Fibroblast of mammary gland (primary cell): ENCODE measurements around the gene NR6A1.

Experiments
- DNase-seq: peaks from one replicate; pipeline ENCODE4 v3.0.0-alpha.2; 2010; ENCODE audit warnings: low read depth
- H3K4me3 ChIP-seq: 2 replicates; pipeline ENCODE4 v1.5.1; 2011; ENCODE audit warnings: low read depth, mild to moderate bottlenecking, low read length, moderate library complexity; ENCODE audit not compliant: control insufficient read depth
- TF ChIP-seq, protein P1 (sequence below): conservative IDR thresholded peaks from 2 replicates; pipeline ENCODE4 v1.5.1; 2011; ENCODE audit warnings: low read depth, low read length, inconsistent platforms; ENCODE audit not compliant: control insufficient read depth, insufficient read depth

The NR6A1 gene

GRCh38 chr9:124492818-124493217 lies 278.3 kb downstream of the NR6A1 start:
- TF ChIP-seq, protein P1, sequence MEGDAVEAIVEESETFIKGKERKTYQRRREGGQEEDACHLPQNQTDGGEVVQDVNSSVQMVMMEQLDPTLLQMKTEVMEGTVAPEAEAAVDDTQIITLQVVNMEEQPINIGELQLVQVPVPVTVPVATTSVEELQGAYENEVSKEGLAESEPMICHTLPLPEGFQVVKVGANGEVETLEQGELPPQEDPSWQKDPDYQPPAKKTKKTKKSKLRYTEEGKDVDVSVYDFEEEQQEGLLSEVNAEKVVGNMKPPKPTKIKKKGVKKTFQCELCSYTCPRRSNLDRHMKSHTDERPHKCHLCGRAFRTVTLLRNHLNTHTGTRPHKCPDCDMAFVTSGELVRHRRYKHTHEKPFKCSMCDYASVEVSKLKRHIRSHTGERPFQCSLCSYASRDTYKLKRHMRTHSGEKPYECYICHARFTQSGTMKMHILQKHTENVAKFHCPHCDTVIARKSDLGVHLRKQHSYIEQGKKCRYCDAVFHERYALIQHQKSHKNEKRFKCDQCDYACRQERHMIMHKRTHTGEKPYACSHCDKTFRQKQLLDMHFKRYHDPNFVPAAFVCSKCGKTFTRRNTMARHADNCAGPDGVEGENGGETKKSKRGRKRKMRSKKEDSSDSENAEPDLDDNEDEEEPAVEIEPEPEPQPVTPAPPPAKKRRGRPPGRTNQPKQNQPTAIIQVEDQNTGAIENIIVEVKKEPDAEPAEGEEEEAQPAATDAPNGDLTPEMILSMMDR, result no peak
- H3K4me3 ChIP-seq, result no peak overlapping the region
- DNase-seq, result no peak

- no peak for DNase-seq
- H3K4me3 ChIP-seq, result no peak overlapping the region
- TF ChIP-seq, protein P1, result no peak
These were observed 279.8 kb downstream of the NR6A1 start for GRCh38 chr9:124491049-124491975.

DNA sequence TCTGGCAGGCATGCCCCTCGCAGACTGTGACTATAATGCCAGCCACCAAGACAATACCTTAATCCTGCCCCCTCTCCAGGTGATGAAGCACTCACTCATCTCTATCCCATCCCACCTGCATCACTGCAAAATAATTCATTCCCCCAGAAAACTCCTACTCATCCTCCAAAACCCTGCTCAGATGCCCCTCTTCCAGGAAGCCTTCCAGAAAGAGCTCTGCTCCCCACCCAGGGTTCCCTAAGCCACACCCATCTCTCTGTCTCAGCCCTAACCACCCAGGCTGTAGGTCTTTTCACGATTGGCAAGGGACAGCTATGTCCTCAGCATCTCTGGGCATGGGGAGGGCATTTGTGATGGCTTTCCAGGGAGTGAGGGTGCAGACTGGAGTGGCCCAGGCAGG lies 281.1 kb downstream of the NR6A1 start:
- H3K4me3 ChIP-seq, result no peak overlapping the region
- no peak for DNase-seq
- TF ChIP-seq, protein P1, result no peak

DNA sequence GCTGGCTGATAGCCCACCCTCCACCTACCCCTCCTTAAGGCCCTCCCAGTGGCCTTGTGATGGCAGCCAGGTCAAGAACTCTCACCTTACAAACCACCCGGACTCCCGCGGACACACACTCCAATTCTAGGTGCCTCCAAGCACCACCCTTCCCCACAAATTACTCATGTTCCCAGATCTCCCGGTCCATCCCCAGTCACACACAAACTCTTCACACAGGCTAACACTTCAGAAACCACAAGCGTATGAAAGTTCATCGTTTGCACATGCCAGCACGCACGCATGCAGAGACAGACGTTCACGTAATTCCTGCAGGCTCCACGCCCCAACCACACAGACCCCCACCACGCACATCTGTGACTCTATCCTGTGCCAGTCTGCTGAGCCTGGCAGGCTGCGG lies 281.9 kb downstream of the NR6A1 start:
- H3K4me3 ChIP-seq, result no peak overlapping the region
- TF ChIP-seq, protein P1, result no peak
- DNase-seq, result no peak

DNA sequence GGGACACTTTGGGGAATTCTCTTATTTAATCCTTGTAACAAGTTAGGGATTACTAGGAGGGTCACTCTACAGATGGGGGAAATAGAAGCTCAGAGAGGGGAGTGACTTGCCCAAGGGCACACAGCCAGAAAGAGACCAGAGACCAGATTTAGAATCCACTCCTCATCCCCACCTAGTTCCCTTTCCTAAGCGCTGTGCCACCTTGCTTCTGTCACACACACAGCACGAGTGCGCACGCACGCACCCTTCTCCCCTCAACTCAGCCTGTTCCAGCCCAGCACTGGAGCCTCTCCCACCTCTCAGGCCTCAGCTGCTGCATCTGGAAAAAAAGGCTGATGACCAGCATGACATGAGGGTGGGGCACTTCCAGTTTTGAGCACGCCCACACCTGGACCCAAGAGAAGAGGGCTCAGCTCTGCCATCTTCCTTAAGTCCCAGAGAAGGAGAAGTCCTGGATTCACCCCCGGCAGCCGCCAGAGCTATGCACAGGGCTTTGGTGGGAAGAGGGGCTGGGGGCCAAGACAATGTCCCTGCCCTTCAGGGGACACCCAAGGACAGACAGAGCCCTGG lies 282.4 kb downstream of the NR6A1 start:
- H3K4me3 ChIP-seq, result no peak overlapping the region
- TF ChIP-seq, protein P1, result no peak
- no peak for DNase-seq

DNA sequence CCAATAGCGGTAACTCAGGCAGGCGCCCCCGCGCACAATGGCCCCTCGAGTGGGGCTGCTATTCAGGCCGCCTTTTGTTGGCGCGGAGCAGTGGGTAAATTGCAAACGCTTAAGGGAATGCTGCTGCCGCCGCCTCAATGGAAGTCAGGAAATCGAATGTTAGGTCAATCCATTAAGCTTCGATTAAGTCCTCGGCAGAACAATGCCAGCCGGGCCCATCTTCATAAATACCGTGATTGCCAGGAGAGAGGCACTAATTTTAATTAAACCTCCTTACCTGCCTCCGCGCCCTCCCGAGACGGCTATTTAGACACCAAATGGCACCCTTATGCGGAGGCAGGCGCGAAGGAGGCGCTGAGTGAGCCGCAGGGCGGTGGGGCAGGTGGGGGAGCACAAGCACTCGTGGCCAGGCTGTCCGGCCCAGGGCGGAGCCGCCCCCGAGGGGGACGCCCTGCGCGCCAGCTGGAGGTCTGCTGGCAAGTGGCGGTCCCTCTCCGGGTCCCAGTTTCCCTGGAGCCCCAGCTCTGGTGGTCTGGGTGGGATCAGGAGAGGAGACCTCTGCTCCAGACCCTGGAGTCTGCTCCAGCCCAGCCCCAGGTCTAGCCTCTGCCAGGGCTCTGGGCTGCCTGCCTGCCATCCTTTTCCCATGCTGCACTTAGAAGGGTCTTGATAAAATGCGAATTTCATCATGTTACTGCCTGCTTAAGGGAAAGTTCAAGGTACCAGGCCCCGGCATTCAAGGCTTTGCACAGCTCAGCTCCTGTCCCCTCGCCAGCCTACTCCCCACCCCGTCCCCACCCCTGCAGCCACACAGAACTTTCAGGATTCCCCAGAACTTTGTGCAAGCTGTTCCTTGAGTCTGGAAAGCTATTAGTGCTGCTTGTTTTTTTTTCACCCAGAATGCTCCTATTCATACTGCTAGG lies 283.6 kb downstream of the NR6A1 start:
- H3K4me3 ChIP-seq, result no peak overlapping the region
- DNase-seq, result no peak
- TF ChIP-seq, protein P1, result no peak
